Loucy (cell line): Measurements from ENCODE around the gene PCDH10.

ENCODE experiments used
- H2AFZ ChIP-seq: fragments of 200-600 bp; sonication (generic); 2 replicates; pipeline ENCODE4 v1.6.0; 2016; ENCODE audit warnings: antibody characterized with exemption, mild to moderate bottlenecking, low read length, moderate library complexity
- H3F3A ChIP-seq: fragments of 200-600 bp; 2 replicates; pipeline ENCODE4 v1.6.0; 2016; ENCODE audit warnings: antibody characterized with exemption, low read depth, mild to moderate bottlenecking
- H3K27me3 ChIP-seq: fragments of 200-600 bp; sonication (generic); 2 replicates; pipeline ENCODE4 v1.6.1; 2014; ENCODE audit warnings: low read length, mild to moderate bottlenecking; ENCODE audit not compliant: insufficient read depth, poor library complexity, severe bottlenecking
- H3K36me3 ChIP-seq: fragments of 200-600 bp; sonication (generic); 2 replicates; pipeline ENCODE4 v1.6.1; 2016; ENCODE audit warnings: low read length; ENCODE audit not compliant: insufficient read depth
- H3K4me1 ChIP-seq: fragments of 200-600 bp; sonication (generic); 2 replicates; pipeline ENCODE4 v1.5.1; 2014; ENCODE audit warnings: low read length, mild to moderate bottlenecking; ENCODE audit not compliant: insufficient read depth, poor library complexity, severe bottlenecking
- H3K4me2 ChIP-seq: fragments of 200-600 bp; sonication (generic); 2 replicates; pipeline ENCODE4 v1.6.0; 2014; ENCODE audit warnings: antibody characterized with exemption, low read length, low read depth, mild to moderate bottlenecking; ENCODE audit not compliant: poor library complexity, severe bottlenecking
- H3K4me3 ChIP-seq: fragments of 200-600 bp; sonication (generic); 2 replicates; pipeline ENCODE4 v1.5.1; 2014; ENCODE audit warnings: low read length, mild to moderate bottlenecking, mixed read lengths; ENCODE audit not compliant: poor library complexity, severe bottlenecking
- H3K79me2 ChIP-seq: fragments of 200-600 bp; sonication (generic); 2 replicates; pipeline ENCODE4 v1.6.1; 2014; ENCODE audit warnings: low read length; ENCODE audit not compliant: insufficient read depth
- H3K9ac ChIP-seq: fragments of 200-600 bp; sonication (generic); 2 replicates; pipeline ENCODE4 v1.6.0; 2014; ENCODE audit warnings: mild to moderate bottlenecking, low read depth, low read length, moderate library complexity; ENCODE audit not compliant: poor library complexity, severe bottlenecking
- H3K9me2 ChIP-seq: fragments of 200-600 bp; sonication (generic); replicated peaks from 2 replicates; pipeline ENCODE4 v1.6.1; 2016; ENCODE audit warnings: low read depth, low read length, mixed read lengths
- H3K9me3 ChIP-seq: fragments of 200-600 bp; sonication (generic); 2 replicates; pipeline ENCODE4 v1.6.1; 2014; ENCODE audit warnings: mild to moderate bottlenecking, antibody characterized with exemption, low read length, low read depth; ENCODE audit not compliant: insufficient read depth
- H4K20me1 ChIP-seq: fragments of 200-600 bp; sonication (generic); 2 replicates; pipeline ENCODE4 v1.6.0; 2014; ENCODE audit warnings: antibody characterized with exemption, low read length, mild to moderate bottlenecking; ENCODE audit not compliant: insufficient read depth, poor library complexity, severe bottlenecking
- EZH2phosphoT487 ChIP-seq: fragments of 200-600 bp; IDR thresholded peaks from 2 replicates; pipeline ENCODE4 v1.6.1; 2018; ENCODE audit warnings: antibody characterized with exemption, mild to moderate bottlenecking, moderate library complexity, borderline replicate concordance
- TF ChIP-seq, protein P1 (sequence below): fragments of 200-600 bp; sonication (generic); conservative IDR thresholded peaks from 2 replicates; pipeline ENCODE4 v1.5.1; 2014; ENCODE audit warnings: mild to moderate bottlenecking, antibody characterized with exemption, low read length

Gene PCDH10

DNA sequence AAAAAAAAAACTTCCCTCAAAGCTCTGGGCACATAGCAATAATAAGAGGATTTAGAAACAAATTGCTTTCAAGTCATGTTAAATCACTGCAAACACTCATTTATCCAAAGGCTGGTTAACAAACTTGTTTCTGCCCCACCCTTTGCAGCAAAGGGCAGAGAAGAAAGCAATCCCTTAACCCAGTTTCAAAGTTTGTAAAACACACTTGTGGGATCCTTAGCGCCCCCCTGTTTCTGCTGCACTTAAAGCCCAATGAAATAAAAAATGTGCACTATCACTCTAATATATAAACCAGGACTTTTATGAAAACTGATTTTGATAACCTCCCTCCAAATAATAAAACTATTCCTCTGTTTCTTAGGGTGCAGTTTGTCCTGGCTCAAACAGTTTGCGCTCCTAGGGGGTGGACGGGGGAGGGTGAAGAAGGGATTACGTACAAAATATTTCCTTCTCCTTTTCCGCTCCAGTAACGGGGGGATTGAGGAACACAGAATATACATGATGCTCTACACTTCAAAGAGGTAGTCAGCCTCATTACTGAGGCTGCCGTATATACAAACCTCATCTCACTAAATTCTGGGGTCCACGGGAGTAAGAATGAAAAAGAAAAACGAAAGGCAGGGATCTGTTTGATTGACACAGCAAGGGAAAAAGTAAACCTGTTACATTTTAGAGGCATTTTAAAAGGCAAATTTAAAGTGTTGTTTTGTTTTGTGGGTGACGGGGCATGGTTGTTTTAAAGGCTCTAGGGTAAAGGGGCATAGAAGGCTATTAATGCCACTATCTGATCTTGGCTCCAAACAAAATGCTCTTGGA, 3.1 kb upstream of the PCDH10 start:
- H3K4me3 ChIP-seq: peak overlapping the region; percentile 80
- H3K9me2 ChIP-seq: no peaks in the 10 kb centered on the region
- TF ChIP-seq, protein P1, sequence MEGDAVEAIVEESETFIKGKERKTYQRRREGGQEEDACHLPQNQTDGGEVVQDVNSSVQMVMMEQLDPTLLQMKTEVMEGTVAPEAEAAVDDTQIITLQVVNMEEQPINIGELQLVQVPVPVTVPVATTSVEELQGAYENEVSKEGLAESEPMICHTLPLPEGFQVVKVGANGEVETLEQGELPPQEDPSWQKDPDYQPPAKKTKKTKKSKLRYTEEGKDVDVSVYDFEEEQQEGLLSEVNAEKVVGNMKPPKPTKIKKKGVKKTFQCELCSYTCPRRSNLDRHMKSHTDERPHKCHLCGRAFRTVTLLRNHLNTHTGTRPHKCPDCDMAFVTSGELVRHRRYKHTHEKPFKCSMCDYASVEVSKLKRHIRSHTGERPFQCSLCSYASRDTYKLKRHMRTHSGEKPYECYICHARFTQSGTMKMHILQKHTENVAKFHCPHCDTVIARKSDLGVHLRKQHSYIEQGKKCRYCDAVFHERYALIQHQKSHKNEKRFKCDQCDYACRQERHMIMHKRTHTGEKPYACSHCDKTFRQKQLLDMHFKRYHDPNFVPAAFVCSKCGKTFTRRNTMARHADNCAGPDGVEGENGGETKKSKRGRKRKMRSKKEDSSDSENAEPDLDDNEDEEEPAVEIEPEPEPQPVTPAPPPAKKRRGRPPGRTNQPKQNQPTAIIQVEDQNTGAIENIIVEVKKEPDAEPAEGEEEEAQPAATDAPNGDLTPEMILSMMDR: no peak; the same call in none of the 2 replicates
- TF ChIP-seq EZH2phosphoT487: no peak
- H3K9me3 ChIP-seq: no peaks in the 10 kb centered on the region
- no peaks in the 10 kb centered on the region for H4K20me1 ChIP-seq
- H3F3A ChIP-seq: no peaks in the 10 kb centered on the region; the same call in none of the 2 replicates
- peaks cover 45% of the 10 kb centered on the region for H3K4me1 ChIP-seq
- H3K27me3 ChIP-seq: no peaks in the 10 kb centered on the region
- no peaks in the 10 kb centered on the region for H3K79me2 ChIP-seq
- peak overlapping the region; percentile 90 for H3K4me2 ChIP-seq
- H2AFZ ChIP-seq: no peak overlapping the region
- no peaks in the 10 kb centered on the region for H3K36me3 ChIP-seq
- no peak overlapping the region for H3K9ac ChIP-seq

DNA sequence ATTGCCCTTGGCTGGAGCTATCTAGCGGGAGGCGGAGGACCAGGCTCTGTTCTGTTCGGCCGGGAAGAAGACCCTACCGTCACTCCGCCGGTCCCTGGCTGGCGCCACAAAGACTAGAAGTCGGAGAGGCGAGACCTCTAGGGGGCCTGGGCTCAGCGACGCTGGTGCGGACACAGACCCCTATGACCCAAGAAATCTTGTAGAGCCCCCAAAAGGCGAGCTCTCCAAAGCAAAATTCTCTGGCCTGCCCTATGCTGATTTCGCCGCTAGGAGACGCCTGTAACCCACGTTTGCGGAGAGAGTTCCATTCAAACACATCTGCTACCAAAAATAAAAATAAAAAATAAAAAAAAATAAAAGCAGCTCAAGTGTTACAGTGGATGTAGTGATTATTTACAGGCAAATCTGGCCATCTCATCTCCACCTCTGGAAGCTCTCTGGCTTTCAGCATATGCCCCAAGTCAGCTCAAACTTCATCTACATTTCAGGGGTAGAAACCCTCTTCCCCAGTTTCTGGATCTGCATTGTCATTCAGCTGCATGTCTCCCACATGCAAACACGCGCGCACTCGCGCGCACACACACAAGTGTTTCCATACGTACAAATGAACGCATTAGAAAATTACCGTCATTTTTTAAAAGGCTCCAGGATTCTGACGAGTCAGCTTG, 2.4 kb upstream of the PCDH10 start:
- no peaks in the 10 kb centered on the region; the same call in 1 of the 2 replicates for H3K9me3 ChIP-seq
- no peaks in the 10 kb centered on the region for H3K27me3 ChIP-seq
- no peaks in the 10 kb centered on the region for H3K79me2 ChIP-seq
- H2AFZ ChIP-seq: peak overlapping the region; percentile 77
- no peaks in the 10 kb centered on the region for H4K20me1 ChIP-seq
- H3K9me2 ChIP-seq: no peaks in the 10 kb centered on the region
- peak overlapping the region; percentile 90 for H3K4me2 ChIP-seq
- peaks cover 45% of the 10 kb centered on the region for H3K4me1 ChIP-seq
- H3K36me3 ChIP-seq: no peaks in the 10 kb centered on the region
- peak overlapping the region; percentile 73 for H3K9ac ChIP-seq
- TF ChIP-seq EZH2phosphoT487: no peak
- TF ChIP-seq, protein P1: peak; percentile 79
- no peaks in the 10 kb centered on the region; the same call in none of the 2 replicates for H3F3A ChIP-seq
- peak overlapping the region; percentile 80 for H3K4me3 ChIP-seq

DNA sequence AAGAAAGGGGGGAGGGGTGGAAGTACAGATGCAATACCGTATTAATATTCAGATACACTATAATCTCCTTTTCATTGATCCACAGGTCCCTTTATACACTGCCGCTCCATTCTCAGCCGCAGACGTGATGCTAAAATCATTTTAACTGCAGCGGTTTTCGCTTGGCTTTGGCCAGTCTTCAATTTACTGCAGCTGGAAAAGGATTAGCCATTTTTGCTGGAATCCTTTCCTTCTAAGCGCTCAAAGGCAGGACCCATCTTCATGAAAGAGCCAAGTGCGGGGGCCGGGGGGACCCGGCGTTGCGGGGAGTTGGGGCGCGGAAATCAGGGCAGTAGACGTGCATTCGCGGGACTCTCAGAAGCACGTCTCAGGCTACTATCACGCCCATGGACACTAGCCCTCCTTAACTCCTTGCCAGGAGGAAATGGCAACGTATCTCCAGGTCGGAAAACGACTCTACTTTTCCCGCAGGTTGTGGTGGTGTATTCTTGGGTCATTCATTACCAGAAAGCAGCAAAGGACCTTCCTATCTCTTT, 1.7 kb upstream of the PCDH10 start:
- no peak for TF ChIP-seq EZH2phosphoT487
- TF ChIP-seq, protein P1: no peak
- peaks cover 45% of the 10 kb centered on the region for H3K4me1 ChIP-seq
- no peaks in the 10 kb centered on the region for H3K79me2 ChIP-seq
- H3F3A ChIP-seq: no peaks in the 10 kb centered on the region; the same call in none of the 2 replicates
- H3K4me3 ChIP-seq: peak overlapping the region; percentile 80
- H3K4me2 ChIP-seq: peak overlapping the region; percentile 90
- no peaks in the 10 kb centered on the region for H3K9me2 ChIP-seq
- no peaks in the 10 kb centered on the region for H3K27me3 ChIP-seq
- H3K9ac ChIP-seq: peak overlapping the region; percentile 73
- no peaks in the 10 kb centered on the region for H3K36me3 ChIP-seq
- H3K9me3 ChIP-seq: no peaks in the 10 kb centered on the region; the same call in 1 of the 2 replicates
- H2AFZ ChIP-seq: peak overlapping the region; percentile 77
- no peaks in the 10 kb centered on the region for H4K20me1 ChIP-seq
